Heart right ventricle (tissue), 16 donors: ENCODE results near the gene ENTPD7. TPM values are rescaled to one million over a fixed set of nuclear protein-coding genes. Genes with fewer than 3 reads are reported as not detected.

Source experiments
- ATAC-seq, 8 donors: fragments of 200-7000 bp; cut with Tn5 transposase; one replicate each; pipeline ENCODE4 v1.9.1; 2020; ENCODE audit warnings: mild to moderate bottlenecking in 8 of 8, moderate library complexity in 8 of 8, moderate number of reproducible peaks in 1 of 8
- DNase-seq, 2 donors: peaks; one replicate each; pipeline ENCODE4 v3.0.0-alpha.2; 2020
- H3K27ac ChIP-seq, 10 donors: fragments of 200-600 bp; sonication (generic) in 2 of 10; one replicate each; pipeline versions ENCODE4 v1.5.0 to v1.8.0; 2020 to 2022; ENCODE audit warnings: mild to moderate bottlenecking in 3 of 10
- H3K27me3 ChIP-seq, 7 donors: fragments of 200-600 bp; one replicate each; pipeline ENCODE4 v1.8.0; 2021 to 2022; ENCODE audit warnings: mild to moderate bottlenecking in 2 of 7
- H3K36me3 ChIP-seq, 9 donors: fragments of 200-600 bp; sonication (generic) in 1 of 9; one replicate each; pipeline versions ENCODE4 v1.5.0 to v1.8.0; 2020 to 2022; ENCODE audit warnings: mild to moderate bottlenecking in 2 of 9
- H3K4me1 ChIP-seq, 9 donors: fragments of 200-600 bp; sonication (generic) in 1 of 9; one replicate each; pipeline versions ENCODE4 v1.5.0 to v1.8.0; 2020 to 2022; ENCODE audit warnings: mild to moderate bottlenecking in 4 of 9
- H3K4me3 ChIP-seq, 10 donors: fragments of 200-600 bp; sonication (generic) in 2 of 10; one replicate each; pipeline versions ENCODE4 v1.5.0 to v1.8.0; 2020 to 2022; ENCODE audit warnings: mild to moderate bottlenecking in 7 of 10, moderate library complexity in 2 of 10
- H3K9me3 ChIP-seq, 11 donors: fragments of 200-600 bp in 10 of 11; sonication (generic) in 2 of 11; one replicate each; pipeline versions ENCODE4 v1.5.0 to v1.8.0; 2013 to 2022; ENCODE audit warnings: mild to moderate bottlenecking in 2 of 11, control low read depth in 1 of 11, moderate library complexity in 1 of 11
- WGBS, 2 donors: extraction: QIAGEN DNeasy Blood & Tissue Kit; methylation state at CpG; one replicate each; pipeline ENCODE4 v1.1.7; 2013; ENCODE audit warnings: inconsistent platforms in 1 of 2; 5-methylcytosine and 5-hydroxymethylcytosine counted together
- intact Hi-C, 10 donors: fragments of 100-400 bp; cut with DNase I; formaldehyde crosslinking; loops; one replicate each; pipeline versions ENCODE4 v1.11.1 to v1.14.2; 2022
- polyA plus RNA-seq, 2 donors: library from polyadenylated mRNA; stranded (reverse); fragments of 200-250 nt; gene quantifications; one replicate each; pipeline ENCODE4 v1.2.3, GENCODE V29; 2013
- total RNA-seq, 10 donors: library from RNA; stranded (reverse); fragmentation: NEBNext Ultra II Directional in 3 of 10; extraction: Animal tissue kit (Norgen Biotek cat#: 25700) in 3 of 10; gene quantifications; one replicate each; pipeline versions ENCODE4 v1.2.1 to v1.2.4, GENCODE V29; 2021 to 2023
- TF ChIP-seq, protein P1 (sequence below), 9 donors: fragments of 200-600 bp; sonication (generic) in 2 of 9; IDR thresholded peaks; one replicate each; pipeline versions ENCODE4 v1.5.0 to v1.8.0; 2021 to 2022; ENCODE audit warnings: antibody characterized with exemption in 9 of 9, mild to moderate bottlenecking in 5 of 9, moderate library complexity in 1 of 9
- donor health status: Arrhythmogenic right ventricular cardiomyopathy.
- donor health status: ischemic (EF 13 %, LVEDD 7.1; RV severe dilation, severe dysfunction).
- donor health status: healthy with polysubstance abuse.
- donor health status: DM: no; HTN: yes; CAD: no.
- donor health status: DM: no; HTN: no; CAD: no.
- donor health status: ischemic (EF 25% LVEDD 6.9; RV normal size, moderate dysfunction).
- donor health status: ischemic (EF 25% LVEDD 5.7; RV mildly dilated, moderate dysfunction).
- donor health status: healthy.
- donor health status: DM: yes; HTN: yes; CAD: no.
- donor health status: Ischemic cardiomyopathy.
- donor health status: ischemic (EF 35%, LVEDD 5.7; RV mildly dilated, moderate dysfunction).
- donor health status: nonischemic (EF 11% LVEDD 7.7; RV severe dilation, severe dysfunction).
- donor health status: DM: yes; HTN: yes; CAD: no.
- donor health status: PGD.
- donor health status: ischemic (EF 29% LVEDD 5.4; RV normal size, mild dysfunction).
- donor health status: nonischemic (EF 23%, LVEDD 6.1; RV moderate dilation, normal function).

Gene ENTPD7
- total and polyA plus RNA-seq, 12 donors: 0.22 to 3.8 (median 2.3) TPM

- intact Hi-C loops: no loop called here
- no peaks in the 10 kb centered on the region for H3K4me1 ChIP-seq
- H3K27ac ChIP-seq: no peak overlapping the region
- no peak for DNase-seq
- peaks cover 0 to 16% (median 0%) of the 10 kb centered on the region in 11 donors for H3K9me3 ChIP-seq
- no peaks in the 10 kb centered on the region for H3K27me3 ChIP-seq
- ATAC-seq: no peak
- H3K4me3 ChIP-seq: no peak overlapping the region
- no peaks in the 10 kb centered on the region for H3K36me3 ChIP-seq
- 0 to 71% methylated on average over 1 of the region's 1 CpG for WGBS, 2 donors
- TF ChIP-seq, protein P1, sequence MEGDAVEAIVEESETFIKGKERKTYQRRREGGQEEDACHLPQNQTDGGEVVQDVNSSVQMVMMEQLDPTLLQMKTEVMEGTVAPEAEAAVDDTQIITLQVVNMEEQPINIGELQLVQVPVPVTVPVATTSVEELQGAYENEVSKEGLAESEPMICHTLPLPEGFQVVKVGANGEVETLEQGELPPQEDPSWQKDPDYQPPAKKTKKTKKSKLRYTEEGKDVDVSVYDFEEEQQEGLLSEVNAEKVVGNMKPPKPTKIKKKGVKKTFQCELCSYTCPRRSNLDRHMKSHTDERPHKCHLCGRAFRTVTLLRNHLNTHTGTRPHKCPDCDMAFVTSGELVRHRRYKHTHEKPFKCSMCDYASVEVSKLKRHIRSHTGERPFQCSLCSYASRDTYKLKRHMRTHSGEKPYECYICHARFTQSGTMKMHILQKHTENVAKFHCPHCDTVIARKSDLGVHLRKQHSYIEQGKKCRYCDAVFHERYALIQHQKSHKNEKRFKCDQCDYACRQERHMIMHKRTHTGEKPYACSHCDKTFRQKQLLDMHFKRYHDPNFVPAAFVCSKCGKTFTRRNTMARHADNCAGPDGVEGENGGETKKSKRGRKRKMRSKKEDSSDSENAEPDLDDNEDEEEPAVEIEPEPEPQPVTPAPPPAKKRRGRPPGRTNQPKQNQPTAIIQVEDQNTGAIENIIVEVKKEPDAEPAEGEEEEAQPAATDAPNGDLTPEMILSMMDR (IDR thresholded peaks at IDR 0.05): no peak
These were observed 10.6 kb upstream of the ENTPD7 start for GRCh38 chr10:99648717-99649116.

- no peak overlapping the region for H3K4me3 ChIP-seq
- DNase-seq: no peak
- TF ChIP-seq, protein P1 (IDR thresholded peaks at IDR 0.05): no peak
- peaks cover 0 to 20% (median 0%) of the 10 kb centered on the region in 9 donors for H3K4me1 ChIP-seq
- intact Hi-C loops: no loop called here
- no peak for ATAC-seq
- no peaks in the 10 kb centered on the region for H3K27me3 ChIP-seq
- no peaks in the 10 kb centered on the region for H3K36me3 ChIP-seq
- H3K9me3 ChIP-seq: peaks cover 0 to 3% (median 0%) of the 10 kb centered on the region in 11 donors
- 93% methylated on average over 4 of the region's 4 CpGs for WGBS, 2 donors
- H3K27ac ChIP-seq: no peak overlapping the region
These were observed 6.4 kb upstream of the ENTPD7 start for GRCh38 chr10:99652800-99653390.

DNA sequence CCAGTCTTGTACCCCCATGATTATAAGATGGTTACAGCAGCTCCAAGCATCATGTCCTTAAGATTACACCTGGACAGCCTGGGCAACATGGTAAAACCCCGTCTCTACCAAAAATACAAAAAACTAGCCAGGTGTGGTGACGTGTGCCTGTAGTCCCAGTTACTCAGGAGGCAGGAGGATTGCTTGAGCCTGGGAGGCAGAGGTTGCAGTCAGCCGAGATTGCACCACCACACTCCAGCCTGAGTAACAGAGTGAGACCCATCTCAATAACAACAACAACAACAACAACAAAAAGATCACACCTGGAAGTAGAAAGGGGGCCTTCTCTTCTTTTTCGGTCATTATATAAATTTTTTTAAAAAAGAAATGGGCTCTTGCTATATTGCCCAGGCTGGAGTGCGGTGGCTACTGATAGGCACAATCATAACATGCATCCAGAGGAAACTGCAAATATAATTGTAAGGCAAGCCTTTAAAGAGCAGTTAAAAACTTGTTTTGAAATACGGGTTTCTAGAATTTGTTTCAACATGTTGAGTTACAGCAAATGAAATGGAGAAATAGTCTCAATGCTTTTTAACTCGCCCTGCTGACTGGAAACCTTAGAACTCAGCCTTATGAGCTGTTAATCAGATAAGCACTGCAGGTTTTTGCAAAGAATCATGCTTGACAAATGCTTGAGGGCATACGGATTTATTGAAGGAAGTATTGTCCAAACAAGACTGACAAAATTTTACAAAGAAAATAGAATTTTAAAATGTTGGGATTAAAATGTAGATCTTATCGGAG is 4.7 kb upstream of the ENTPD7 start:
- H3K36me3 ChIP-seq: no peaks in the 10 kb centered on the region
- WGBS, 2 donors: 90 to 91% methylated on average over 9 of the region's 9 CpGs
- H3K27me3 ChIP-seq: no peaks in the 10 kb centered on the region
- peaks cover 0 to 31% (median 7%) of the 10 kb centered on the region in 9 donors for H3K4me1 ChIP-seq
- no peaks in the 10 kb centered on the region for H3K9me3 ChIP-seq
- ATAC-seq: no peak
- H3K4me3 ChIP-seq: no peak overlapping the region
- no peak for DNase-seq
- no peak overlapping the region for H3K27ac ChIP-seq
- TF ChIP-seq, protein P1 (IDR thresholded peaks at IDR 0.05): no peak
- intact Hi-C loops: loop anchor here in 1 of 10 donors (5.0 kb wide), 1 partner anchor 32 kb away; the partner anchor contains the start of gene SLC25A28

GRCh38 chr10:99656199-99657064 is 2.9 kb upstream of the ENTPD7 start:
- Histone ChIP-seq H3K27ac (no peak overlapping the region), H3K4me3 (no peak overlapping the region), H3K36me3 (peaks cover 0 to 2% (median 0%) of the 10 kb centered on the region in 9 donors), H3K4me1 (peaks cover 5 to 50% (median 21%) of the 10 kb centered on the region in 9 donors), H3K27me3 (no peaks in the 10 kb centered on the region), H3K9me3 (no peaks in the 10 kb centered on the region)
- 0 to 52% methylated on average over 1 of the region's 1 CpG for WGBS, 2 donors
- no peak for ATAC-seq
- no peak for DNase-seq
- TF ChIP-seq, protein P1 (IDR thresholded peaks at IDR 0.05): no peak
- intact Hi-C loops: loop anchor here in 1 of 10 donors (5.0 kb wide), 1 partner anchor 34 kb away; the partner anchor contains the start of gene SLC25A28
